HFFc6 (cell line): ENCODE data around the gene ANKRD22. TPM values are rescaled to one million over a fixed set of nuclear protein-coding genes. Genes with fewer than 3 reads are reported as not detected.
"Not testable (repeated sequence)": the region's sequence is repeated elsewhere in the genome, so short reads cannot be mapped to it uniquely, and the experiment has no call there.

Source experiments
- DNase-seq: peaks from one replicate; pipeline ENCODE4 v3.0.0-alpha.2; 2018
- H3K27ac Mint-ChIP-seq: 2 replicates; pipeline ENCODE4 v1.8.0; 2020; ENCODE audit warnings: mild to moderate bottlenecking, mixed read lengths
- H3K27me3 Mint-ChIP-seq: 2 replicates; pipeline ENCODE4 v1.8.0; 2021; ENCODE audit warnings: mild to moderate bottlenecking, moderate library complexity, mixed read lengths; ENCODE audit not compliant: insufficient read depth
- H3K36me3 Mint-ChIP-seq: 2 replicates; pipeline ENCODE4 v1.8.0; 2021; ENCODE audit warnings: low read depth, mixed read lengths
- H3K4me1 Mint-ChIP-seq: 2 replicates; pipeline ENCODE4 v1.8.0; 2020; ENCODE audit warnings: low read depth, mixed read lengths
- H3K4me3 Mint-ChIP-seq: 2 replicates; pipeline ENCODE4 v1.8.0; 2020; ENCODE audit warnings: mild to moderate bottlenecking, moderate library complexity, mixed read lengths
- H3K9me3 Mint-ChIP-seq: 2 replicates; pipeline ENCODE4 v1.8.0; 2020; ENCODE audit warnings: mild to moderate bottlenecking, mixed read lengths
- CTCF ChIP-seq: fragments of 200-600 bp; sonication (generic); IDR thresholded peaks from 2 replicates; pipeline ENCODE4 v1.5.0; 2021; ENCODE audit warnings: antibody characterized with exemption, mild to moderate bottlenecking
- total RNA-seq, 6 experiments: library from RNA; stranded (reverse); fragmentation: NEBNext Ultra II Directional; extraction: Animal tissue kit (Norgen Biotek cat#: 25700); gene quantifications; 2 replicates in 1 of 6; 3 replicates in 5 of 6; pipeline ENCODE4 v1.2.3, GENCODE V29; 2021

The ANKRD22 gene
- total RNA-seq, 6 experiments from 2014 or later = not detected

- no peak overlapping the region; the same call in 1 of the 2 replicates for H3K27ac Mint-ChIP-seq
- no peak overlapping the region for H3K4me3 Mint-ChIP-seq
- TF ChIP-seq CTCF = no peak
- no peak for DNase-seq
- peaks cover 22% of the 10 kb centered on the region for H3K36me3 Mint-ChIP-seq
- peaks cover 93% of the 10 kb centered on the region for H3K4me1 Mint-ChIP-seq
- no peaks in the 10 kb centered on the region for H3K27me3 Mint-ChIP-seq
- H3K9me3 Mint-ChIP-seq = no peaks in the 10 kb centered on the region
Observed at GRCh38 chr10:88888810-88889445, 37.3 kb upstream of the ANKRD22 start.

- Mint-ChIP-seq H3K27me3 (no peaks in the 10 kb centered on the region), H3K27ac (no peak overlapping the region), H3K4me3 (no peak overlapping the region), H3K36me3 (peaks cover 43% of the 10 kb centered on the region), H3K4me1 (peaks cover 93% of the 10 kb centered on the region), H3K9me3 (no peaks in the 10 kb centered on the region)
- TF ChIP-seq CTCF = no peak
- DNase-seq = no peak
Observed at GRCh38 chr10:88886557-88886956, 34.9 kb upstream of the ANKRD22 start.

GRCh38 chr10:88883448-88883809 lies 31.8 kb upstream of the ANKRD22 start:
- no peaks in the 10 kb centered on the region for H3K27me3 Mint-ChIP-seq
- peaks cover 80% of the 10 kb centered on the region for H3K4me1 Mint-ChIP-seq
- TF ChIP-seq CTCF = no peak
- DNase-seq = no peak
- no peaks in the 10 kb centered on the region for H3K9me3 Mint-ChIP-seq
- H3K4me3 Mint-ChIP-seq = peak overlapping the region; percentile 98
- peaks cover 46% of the 10 kb centered on the region for H3K36me3 Mint-ChIP-seq
- peak overlapping the region; percentile 95 for H3K27ac Mint-ChIP-seq

- Mint-ChIP-seq H3K4me3 (peak overlapping the region; percentile 98), H3K4me1 (peaks cover 80% of the 10 kb centered on the region), H3K27ac (peak overlapping the region; percentile 95), H3K36me3 (peaks cover 43% of the 10 kb centered on the region)
- peak; percentile 80 for DNase-seq
- not testable (repeated sequence) for H3K27me3 Mint-ChIP-seq, H3K9me3 Mint-ChIP-seq
Observed at GRCh38 chr10:88882646-88883447, 31.2 kb upstream of the ANKRD22 start.

GRCh38 chr10:88881922-88882645 lies 30.4 kb upstream of the ANKRD22 start:
- H3K4me3 Mint-ChIP-seq = peak overlapping the region; percentile 98

More at GRCh38 chr10:88881922-88882645, 30.4 kb upstream of the ANKRD22 start:
- Mint-ChIP-seq H3K27me3 (no peaks in the 10 kb centered on the region), H3K36me3 (peaks cover 42% of the 10 kb centered on the region), H3K9me3 (no peaks in the 10 kb centered on the region), H3K27ac (peak overlapping the region; percentile 95), H3K4me1 (peaks cover 77% of the 10 kb centered on the region)
- no peak for TF ChIP-seq CTCF
- DNase-seq = no peak
